ENCODE measurements around the gene SRSF8.
A peak's percentile ranks its signal among the peaks of the same experiment; 100 is the strongest.
"Not testable (repeated sequence)": the region's sequence is repeated elsewhere in the genome, so short reads cannot be mapped to it uniquely, and the experiment has no call there.

SRSF8 gene

DNA sequence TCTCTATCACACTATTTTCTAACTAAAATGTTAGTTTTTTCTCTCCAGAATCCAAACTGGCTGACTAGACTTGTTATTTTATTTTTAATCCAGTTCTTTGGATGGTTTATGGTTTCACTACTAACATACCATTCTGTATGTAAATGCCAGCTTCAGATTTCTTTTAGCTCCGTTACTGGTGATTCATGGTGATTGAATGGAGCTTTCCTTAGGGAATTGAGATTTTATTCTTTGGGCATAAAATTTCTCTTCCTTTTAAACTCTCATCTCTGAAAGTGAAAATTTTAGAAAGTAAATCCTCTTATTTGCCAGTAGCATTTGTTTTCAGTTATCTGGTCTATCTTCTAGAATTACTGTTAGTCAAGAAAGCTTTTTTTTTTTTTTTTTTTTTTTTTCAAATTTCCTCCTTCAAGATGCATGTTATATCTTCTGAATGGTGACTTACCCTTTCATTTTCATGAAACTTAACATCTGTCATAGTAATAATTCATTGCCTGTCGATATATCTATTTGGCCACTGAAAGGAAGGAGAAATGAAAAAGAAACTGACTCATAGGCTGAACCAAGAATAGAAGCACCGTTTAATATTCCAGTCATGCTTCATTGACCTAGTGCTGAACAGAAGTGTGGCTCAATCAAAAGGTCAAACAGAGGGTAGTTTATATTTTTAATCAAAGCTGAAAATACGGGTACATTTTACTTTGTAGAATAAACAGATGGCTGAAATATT lies 29.3 kb downstream of the SRSF8 start:
- peak; percentile 81 for DNase-seq (ENCODE audit: low spot score)

- no peak for DNase-seq (ENCODE audit: low spot score)
These were observed 30.5 kb downstream of the SRSF8 start for GRCh38 chr11:95097209-95097608.

DNA sequence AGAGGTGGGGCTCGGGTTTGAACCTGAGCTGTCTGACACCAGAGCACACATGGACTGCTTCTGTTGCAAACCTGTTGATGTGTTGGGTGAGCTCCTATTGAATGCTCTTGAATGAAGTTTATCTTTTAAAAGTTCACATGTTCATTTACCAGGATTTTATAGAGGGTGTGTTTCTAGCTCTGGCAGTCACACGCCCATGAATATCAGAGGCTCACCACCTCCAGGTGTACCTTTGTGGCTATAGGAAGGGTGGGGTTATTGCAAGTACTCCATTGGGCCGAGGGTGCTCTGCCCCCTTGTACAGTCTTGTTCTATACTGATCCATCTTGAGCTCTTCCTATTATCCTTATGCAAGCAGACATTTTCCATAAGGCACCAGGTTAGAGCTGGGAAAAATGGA lies 32.1 kb downstream of the SRSF8 start:
- DNase-seq (ENCODE audit: low spot score): no peak

- DNase-seq (ENCODE audit: low spot score): no peak
These were observed 33.5 kb downstream of the SRSF8 start for GRCh38 chr11:95100191-95100648.

GRCh38 chr11:95100856-95101507 lies 34.3 kb downstream of the SRSF8 start:
- no peak for DNase-seq (ENCODE audit: low spot score)

DNA sequence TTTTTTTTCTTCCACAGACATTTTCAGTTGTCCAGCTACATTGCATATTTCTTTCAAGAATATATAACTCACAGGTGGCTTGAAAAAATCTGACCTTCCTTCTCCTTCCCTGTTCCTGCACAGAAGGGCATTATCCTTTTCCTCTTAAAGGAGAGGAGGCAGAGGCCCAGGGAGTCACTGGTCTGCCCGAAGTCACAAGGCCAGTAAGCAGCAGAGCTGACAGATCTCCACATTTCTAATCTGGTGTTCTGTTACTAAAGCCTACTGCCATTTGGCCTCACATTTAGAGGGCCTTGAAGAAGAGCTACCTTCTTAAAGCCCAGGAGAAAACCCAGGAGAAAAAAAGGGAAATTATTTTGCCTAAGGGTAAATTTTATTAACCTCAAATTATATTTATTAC lies 35.2 kb downstream of the SRSF8 start:
- DNase-seq (ENCODE audit: low spot score): no peak

GRCh38 chr11:95102733-95103132 lies 36.0 kb downstream of the SRSF8 start:
- DNase-seq (ENCODE audit: low spot score): no peak

- no peak for DNase-seq (ENCODE audit: low spot score)
These were observed 37.0 kb downstream of the SRSF8 start for GRCh38 chr11:95103701-95104100.

DNA sequence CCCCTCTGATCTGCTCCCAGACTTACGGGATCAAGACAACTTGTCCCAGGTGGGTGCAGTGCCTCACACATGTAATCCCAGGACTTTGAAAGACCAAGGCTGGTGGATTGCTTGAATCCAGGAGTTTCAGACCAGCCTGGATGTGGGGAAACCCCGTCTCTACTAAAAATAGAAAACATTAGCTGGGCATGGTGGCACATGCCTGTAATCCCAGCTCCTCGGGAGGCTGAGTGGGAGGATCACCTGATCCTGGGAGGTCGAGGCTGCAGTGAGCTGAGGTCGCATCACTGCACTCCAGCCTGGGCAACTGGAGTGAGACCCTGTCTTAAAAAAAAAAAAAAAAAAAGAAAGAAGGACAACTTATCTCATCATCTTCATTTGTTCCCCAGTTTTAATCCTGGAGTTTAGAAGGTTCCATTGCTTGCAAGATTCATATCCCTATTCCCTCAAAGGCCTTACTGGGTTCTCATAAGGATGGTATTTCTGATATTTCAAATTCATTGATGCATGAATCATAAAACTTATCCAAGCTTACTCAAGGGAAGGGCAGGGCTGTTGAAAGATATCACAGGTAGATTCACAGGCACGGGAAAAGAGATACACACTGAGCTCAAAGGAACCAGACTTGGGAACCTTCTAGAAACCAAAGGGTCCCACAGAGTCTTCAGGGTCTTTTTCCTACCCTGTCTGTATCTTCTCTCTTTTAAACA lies 37.6 kb downstream of the SRSF8 start:
- DNase-seq (ENCODE audit: low spot score): no peak

- no peak for DNase-seq (ENCODE audit: low spot score)
These were observed 38.1 kb downstream of the SRSF8 start for GRCh38 chr11:95104856-95105255.

GRCh38 chr11:95108159-95108611 lies 41.5 kb downstream of the SRSF8 start:
- DNase-seq (ENCODE audit: low spot score): no peak

GRCh38 chr11:95108671-95109551 lies 42.2 kb downstream of the SRSF8 start:
- DNase-seq (ENCODE audit: low spot score): no peak

DNA sequence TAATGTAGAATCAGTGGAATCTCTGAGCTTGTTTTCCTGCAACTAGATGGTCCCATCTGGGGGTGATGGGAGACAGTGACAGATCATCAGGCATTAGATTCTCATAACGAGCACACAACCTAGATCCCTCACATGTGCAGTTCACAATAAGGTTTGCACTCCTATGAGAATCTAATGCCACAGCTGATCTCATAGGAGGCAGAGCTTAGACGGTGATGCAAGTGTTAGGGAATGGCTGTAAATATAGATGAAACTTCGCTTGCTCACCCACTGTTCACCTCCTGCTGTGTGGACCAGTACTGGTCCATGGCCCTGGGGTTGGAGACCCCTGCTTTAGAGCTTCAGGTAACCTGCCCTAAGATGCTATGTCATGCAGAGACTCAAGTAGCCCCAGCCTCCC lies 44.8 kb downstream of the SRSF8 start:
- DNase-seq (ENCODE audit: low spot score): not testable (repeated sequence)

GRCh38 chr11:95111923-95112540 lies 45.3 kb downstream of the SRSF8 start:
- DNase-seq (ENCODE audit: low spot score): no peak

- DNase-seq (ENCODE audit: low spot score): no peak
These were observed 48.9 kb downstream of the SRSF8 start for GRCh38 chr11:95115597-95115996.

- DNase-seq (ENCODE audit: low spot score): no peak
These were observed 52.8 kb downstream of the SRSF8 start for GRCh38 chr11:95119361-95120060.

Data from NAMALWA (cell line).